ENCODE results near the gene TOR1A. TPM values are rescaled to one million over a fixed set of nuclear protein-coding genes. Genes with fewer than 3 reads are reported as not detected.

TOR1A gene
- total and polyA plus RNA-seq, 12 donors, result 10.9 to 19.8 (median 13.3) TPM

DNA sequence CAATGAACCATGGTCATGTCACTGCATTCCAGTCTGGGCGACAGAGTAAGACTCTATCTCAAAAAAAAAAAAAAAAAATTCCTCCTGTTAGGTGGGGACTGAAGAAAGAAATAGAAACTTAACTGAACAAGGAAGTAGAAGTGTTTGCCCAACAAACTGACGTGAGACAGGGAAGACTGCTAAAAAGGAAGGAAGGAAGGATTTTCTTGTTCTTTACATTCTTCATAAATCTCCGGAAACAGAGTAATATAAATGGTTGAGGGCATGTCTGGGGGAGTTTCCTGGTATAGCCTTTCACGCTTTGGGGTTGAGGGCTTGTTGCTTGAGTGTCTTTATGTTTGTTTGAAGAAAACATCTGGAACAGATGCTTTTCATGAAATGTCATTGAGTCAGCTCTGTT lies 17.9 kb downstream of the TOR1A start:
- TF ChIP-seq, protein P1, sequence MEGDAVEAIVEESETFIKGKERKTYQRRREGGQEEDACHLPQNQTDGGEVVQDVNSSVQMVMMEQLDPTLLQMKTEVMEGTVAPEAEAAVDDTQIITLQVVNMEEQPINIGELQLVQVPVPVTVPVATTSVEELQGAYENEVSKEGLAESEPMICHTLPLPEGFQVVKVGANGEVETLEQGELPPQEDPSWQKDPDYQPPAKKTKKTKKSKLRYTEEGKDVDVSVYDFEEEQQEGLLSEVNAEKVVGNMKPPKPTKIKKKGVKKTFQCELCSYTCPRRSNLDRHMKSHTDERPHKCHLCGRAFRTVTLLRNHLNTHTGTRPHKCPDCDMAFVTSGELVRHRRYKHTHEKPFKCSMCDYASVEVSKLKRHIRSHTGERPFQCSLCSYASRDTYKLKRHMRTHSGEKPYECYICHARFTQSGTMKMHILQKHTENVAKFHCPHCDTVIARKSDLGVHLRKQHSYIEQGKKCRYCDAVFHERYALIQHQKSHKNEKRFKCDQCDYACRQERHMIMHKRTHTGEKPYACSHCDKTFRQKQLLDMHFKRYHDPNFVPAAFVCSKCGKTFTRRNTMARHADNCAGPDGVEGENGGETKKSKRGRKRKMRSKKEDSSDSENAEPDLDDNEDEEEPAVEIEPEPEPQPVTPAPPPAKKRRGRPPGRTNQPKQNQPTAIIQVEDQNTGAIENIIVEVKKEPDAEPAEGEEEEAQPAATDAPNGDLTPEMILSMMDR (IDR thresholded peaks at IDR 0.05), result no peak
- H3K27me3 ChIP-seq, result no peaks in the 10 kb centered on the region
- ATAC-seq, result no peak
- H3K36me3 ChIP-seq, result peaks cover 0 to 66% (median 6%) of the 10 kb centered on the region in 9 donors
- H3K4me1 ChIP-seq, result peaks cover 6 to 27% (median 11%) of the 10 kb centered on the region in 9 donors
- DNase-seq, result no peak
- peak overlapping the region in 1 of 10 donors; percentile 69 for H3K27ac ChIP-seq
- H3K9me3 ChIP-seq, result no peaks in the 10 kb centered on the region
- H3K4me3 ChIP-seq, result no peak overlapping the region
- intact Hi-C loops (cut with DNase I), result no loop called here
- WGBS, 2 donors, result 70 to 77% methylated on average over 4 of the region's 4 CpGs

DNA sequence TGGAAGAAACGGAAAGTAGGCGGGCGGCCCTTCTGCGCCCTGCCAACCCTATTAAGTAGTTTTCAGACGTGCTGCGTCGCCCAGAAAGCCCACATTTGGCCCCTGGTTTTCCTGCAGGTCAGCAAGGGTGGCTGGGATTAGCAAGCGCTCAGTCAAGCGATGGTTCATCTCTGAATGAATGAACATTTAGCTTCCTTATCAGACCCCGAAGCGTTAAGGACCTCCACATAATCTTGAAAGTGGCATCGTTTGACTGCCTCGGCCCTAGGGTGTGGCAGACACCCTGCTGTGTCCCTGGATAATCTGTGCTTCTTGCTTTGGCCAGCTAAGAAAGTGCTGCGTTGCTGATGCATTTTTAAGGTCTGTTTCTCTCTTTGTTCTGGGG lies 20.3 kb downstream of the TOR1A start:
- H3K36me3 ChIP-seq, result peaks cover 0 to 42% (median 5%) of the 10 kb centered on the region in 9 donors
- intact Hi-C loops (cut with DNase I), result loop anchor here in 1 of 10 donors (5.0 kb wide), 2 partner anchors 671 to 894 kb away; no protein-coding TSS in a partner anchor
- ATAC-seq (no peak), DNase-seq (no peak)
- H3K27ac ChIP-seq, result peak overlapping the region; percentile 54 to 90 (median 88)
- peak overlapping the region; percentile 66 to 96 (median 84) for H3K4me3 ChIP-seq
- H3K9me3 ChIP-seq, result no peaks in the 10 kb centered on the region
- H3K4me1 ChIP-seq, result peaks cover 6 to 27% (median 11%) of the 10 kb centered on the region in 9 donors
- TF ChIP-seq, protein P1 (IDR thresholded peaks at IDR 0.05), result no peak
- WGBS, 2 donors, result 1 to 2% methylated on average over 14 of the region's 14 CpGs
- no peaks in the 10 kb centered on the region for H3K27me3 ChIP-seq

DNA sequence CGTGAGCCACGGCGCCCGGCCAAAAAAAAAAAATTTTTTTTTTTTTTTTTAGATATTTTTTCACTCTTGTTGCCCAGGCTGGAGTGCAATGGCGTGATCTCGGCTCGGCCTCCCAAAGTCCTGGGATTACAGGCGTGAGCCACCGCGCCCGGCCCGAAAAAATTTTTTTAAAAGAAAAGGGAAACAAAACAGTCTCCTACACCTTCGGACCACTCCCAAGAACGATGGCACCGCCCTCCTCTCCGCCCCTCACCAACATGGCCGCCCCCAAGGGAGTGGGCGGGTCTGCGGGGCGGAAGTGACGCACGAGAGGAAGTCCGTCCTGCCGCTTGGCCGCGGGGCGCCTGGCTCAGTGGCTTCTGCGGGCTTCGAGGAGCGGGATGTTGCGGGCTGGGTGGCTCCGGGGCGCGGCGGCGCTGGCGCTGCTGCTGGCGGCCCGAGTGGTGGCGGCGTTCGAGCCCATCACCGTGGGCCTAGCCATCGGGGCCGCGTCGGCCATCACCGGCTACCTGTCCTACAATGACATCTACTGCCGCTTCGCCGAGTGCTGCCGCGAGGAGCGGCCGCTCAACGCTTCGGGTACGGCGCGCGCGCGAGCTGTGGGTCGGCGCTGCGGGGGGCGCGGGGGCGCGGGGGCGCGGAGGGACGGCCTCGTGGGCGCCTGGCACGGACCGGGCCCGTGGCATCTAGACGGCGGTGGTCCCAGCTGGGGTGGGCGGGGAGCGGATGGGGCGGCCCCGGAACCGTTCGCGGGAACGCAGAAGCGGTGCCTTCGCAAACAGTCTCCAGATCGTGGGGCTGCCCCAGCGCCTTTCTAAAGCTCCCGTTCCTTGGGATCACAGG lies 20.9 kb downstream of the TOR1A start, which contains the start of gene TOR1B:
Gene TOR1B (plus strand): TSS at position 352 of the 843 bp plus-strand sequence. CDS start 29 bp downstream, at position 381.
- DNase-seq (peak; percentile 95 to 96), ATAC-seq (peak; percentile 96 to 99 (median 99))
- WGBS, 2 donors, result 0% methylated on average over 82 to 93 of the region's 93 CpGs

DNA sequence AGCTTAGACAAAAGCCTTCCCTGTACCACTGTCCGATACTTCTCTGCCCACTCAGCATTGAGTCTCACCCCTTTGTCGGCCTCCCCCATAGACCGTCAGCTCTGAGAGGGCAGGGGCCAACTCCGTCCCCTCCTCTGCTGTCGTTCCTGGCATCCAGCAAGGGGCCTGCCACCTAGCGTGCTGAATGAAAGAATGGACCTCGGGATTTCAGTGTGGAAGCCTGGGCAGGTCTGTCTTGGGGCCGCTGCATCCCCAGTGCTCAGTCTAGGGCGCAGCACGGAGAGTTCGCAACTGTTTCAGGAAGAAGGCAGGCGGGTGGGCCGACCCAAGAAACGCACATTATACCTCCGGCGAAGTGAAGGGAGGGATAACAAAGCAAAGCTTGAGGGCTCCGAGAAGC lies 22.4 kb downstream of the TOR1A start:
- DNase-seq (no peak), ATAC-seq (no peak)
- H3K9me3 ChIP-seq, result no peaks in the 10 kb centered on the region
- WGBS, 2 donors, result 78 to 83% methylated on average over 17 of the region's 17 CpGs
- no peak overlapping the region for H3K27ac ChIP-seq
- no peak overlapping the region for H3K4me3 ChIP-seq
- TF ChIP-seq, protein P1 (IDR thresholded peaks at IDR 0.05), result no peak
- intact Hi-C loops (cut with DNase I), result loop anchor here in 1 of 10 donors (5.0 kb wide), 2 partner anchors 669 to 896 kb away; no protein-coding TSS in a partner anchor
- H3K27me3 ChIP-seq, result no peaks in the 10 kb centered on the region
- H3K4me1 ChIP-seq, result peaks cover 6 to 26% (median 11%) of the 10 kb centered on the region in 9 donors
- peaks cover 0 to 23% (median 0%) of the 10 kb centered on the region in 9 donors for H3K36me3 ChIP-seq

More for the DNA sequence above, 20.9 kb downstream of the TOR1A start, which contains the start of gene TOR1B:
- intact Hi-C loops (cut with DNase I), result loop anchor here in 1 of 10 donors (5.0 kb wide), 2 partner anchors 671 to 894 kb away; no protein-coding TSS in a partner anchor
- peak within 1 kb of the TSS; percentile 66 to 96 (median 84) for H3K4me3 ChIP-seq
- TF ChIP-seq, protein P1 (IDR thresholded peaks at IDR 0.05), result no peak
- H3K27me3 ChIP-seq, result no peaks in the 10 kb centered on the region
- no peaks in the 10 kb centered on the region for H3K9me3 ChIP-seq
- peaks cover 6 to 27% (median 11%) of the 10 kb centered on the region in 9 donors for H3K4me1 ChIP-seq
- H3K27ac ChIP-seq, result peak within 1 kb of the TSS; percentile 54 to 90 (median 88)
- H3K36me3 ChIP-seq, result peaks cover 0 to 36% (median 5%) of the 10 kb centered on the region in 9 donors

Data from heart right ventricle (tissue), 16 donors.